Measurements from ENCODE around the gene NUMB.

DNA sequence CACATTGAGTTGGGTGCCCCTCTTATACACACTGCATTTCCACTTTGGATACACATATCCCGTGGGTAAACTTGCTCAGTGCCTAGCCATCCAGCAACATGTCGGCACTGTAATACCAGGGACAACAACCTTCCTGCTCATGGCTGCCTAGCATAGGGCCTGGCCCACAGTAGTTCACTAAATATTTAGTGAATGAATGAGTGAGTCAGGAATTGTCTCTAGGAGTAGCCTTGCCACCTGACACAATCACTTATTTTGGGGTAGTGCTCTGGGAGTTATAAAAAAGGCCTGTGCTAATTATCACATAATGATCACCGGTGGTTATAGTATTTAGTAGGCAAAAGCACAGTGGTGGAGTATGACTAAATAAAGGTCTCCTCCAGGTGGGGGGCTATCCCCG lies 8.5 kb upstream of the NUMB start:
- TF ChIP-seq POLR2A (IDR thresholded peaks at IDR 0.05; ENCODE audit: low read length) (no peak), GATA1 (IDR thresholded peaks at IDR 0.05; ENCODE audit: low read depth, low read length) (no peak)

All from erythroblast (primary cell).